Measurements from ENCODE around the gene SCMH1. TPM values are rescaled to one million over a fixed set of nuclear protein-coding genes. Genes with fewer than 3 reads are reported as not detected.
"Not testable (repeated sequence)": the region's sequence is repeated elsewhere in the genome, so short reads cannot be mapped to it uniquely, and the experiment has no call there.

The SCMH1 gene
- total RNA-seq, 4 donors from 2014 or later: 27.1 to 116 (median 52.9) TPM

DNA sequence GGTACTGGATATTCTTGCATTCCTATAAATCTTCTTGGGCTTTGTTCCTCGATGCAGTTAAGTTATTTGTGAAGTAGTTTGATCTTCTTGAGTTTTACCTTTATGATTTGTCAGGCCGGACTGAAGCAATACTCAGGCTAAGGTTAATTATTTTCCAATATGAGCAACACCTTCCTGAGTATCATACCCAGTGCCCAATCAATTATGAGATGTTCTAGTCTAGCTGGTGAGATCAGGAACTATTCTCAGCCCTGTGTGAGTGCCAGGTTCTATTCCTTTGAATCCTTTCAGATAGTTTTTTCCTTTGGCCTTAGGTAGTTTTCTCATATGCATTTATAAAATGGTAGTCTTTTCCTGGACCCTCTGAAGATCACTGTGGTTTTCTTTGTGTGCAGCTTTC, 92.5 kb downstream of the SCMH1 start:
- DNase-seq: no peak
- Histone ChIP-seq H3K36me3 (no peaks in the 10 kb centered on the region), H3K27me3 (no peaks in the 10 kb centered on the region), H3K9me3 (no peaks in the 10 kb centered on the region), H3K4me3 (no peak overlapping the region), H3K27ac (peak overlapping the region in 2 of 4 donors; percentile 29 to 37), H3K4me1 (peaks cover 0 to 35% (median 1%) of the 10 kb centered on the region in 4 donors)
- TF ChIP-seq CTCF (IDR thresholded peaks at IDR 0.05) (no peak), POLR2A (IDR thresholded peaks at IDR 0.05) (no peak)

GRCh38 chr1:41144285-41144684, 97.8 kb downstream of the SCMH1 start:
- H3K27ac ChIP-seq: no peak overlapping the region
- no peaks in the 10 kb centered on the region for H3K27me3 ChIP-seq
- no peak for TF ChIP-seq CTCF (IDR thresholded peaks at IDR 0.05)
- no peak for TF ChIP-seq POLR2A (IDR thresholded peaks at IDR 0.05)
- no peak for DNase-seq
- H3K36me3 ChIP-seq: peaks cover 0 to 17% (median 0%) of the 10 kb centered on the region in 3 donors
- peaks cover 0 to 5% (median 0%) of the 10 kb centered on the region in 4 donors for H3K9me3 ChIP-seq
- H3K4me1 ChIP-seq: no peaks in the 10 kb centered on the region
- H3K4me3 ChIP-seq: no peak overlapping the region

- no peak for TF ChIP-seq POLR2A (IDR thresholded peaks at IDR 0.05)
- TF ChIP-seq CTCF (IDR thresholded peaks at IDR 0.05): no peak
- Histone ChIP-seq H3K4me3 (no peak overlapping the region), H3K27me3 (no peaks in the 10 kb centered on the region), H3K9me3 (peaks cover 0 to 5% (median 0%) of the 10 kb centered on the region in 4 donors), H3K4me1 (no peaks in the 10 kb centered on the region), H3K27ac (no peak overlapping the region), H3K36me3 (peaks cover 0 to 17% (median 0%) of the 10 kb centered on the region in 3 donors)
- no peak for DNase-seq
These were observed 103.6 kb downstream of the SCMH1 start for GRCh38 chr1:41138549-41138948.

GRCh38 chr1:41135196-41135947, 106.7 kb downstream of the SCMH1 start:
- H3K36me3 ChIP-seq: peaks cover 0 to 1% (median 0%) of the 10 kb centered on the region in 3 donors
- no peak for DNase-seq
- H3K27ac ChIP-seq: no peak overlapping the region
- no peak overlapping the region for H3K4me3 ChIP-seq
- no peaks in the 10 kb centered on the region for H3K4me1 ChIP-seq
- H3K9me3 ChIP-seq: peaks cover 0 to 2% (median 0%) of the 10 kb centered on the region in 4 donors
- H3K27me3 ChIP-seq: no peaks in the 10 kb centered on the region
- TF ChIP-seq POLR2A (IDR thresholded peaks at IDR 0.05) (no peak), CTCF (IDR thresholded peaks at IDR 0.05) (no peak)

- not testable (repeated sequence) for H3K27me3 ChIP-seq, H3K27ac ChIP-seq, H3K4me3 ChIP-seq, DNase-seq, H3K4me1 ChIP-seq, H3K9me3 ChIP-seq, H3K36me3 ChIP-seq
These were observed 107.8 kb downstream of the SCMH1 start for GRCh38 chr1:41134325-41134724.

DNA sequence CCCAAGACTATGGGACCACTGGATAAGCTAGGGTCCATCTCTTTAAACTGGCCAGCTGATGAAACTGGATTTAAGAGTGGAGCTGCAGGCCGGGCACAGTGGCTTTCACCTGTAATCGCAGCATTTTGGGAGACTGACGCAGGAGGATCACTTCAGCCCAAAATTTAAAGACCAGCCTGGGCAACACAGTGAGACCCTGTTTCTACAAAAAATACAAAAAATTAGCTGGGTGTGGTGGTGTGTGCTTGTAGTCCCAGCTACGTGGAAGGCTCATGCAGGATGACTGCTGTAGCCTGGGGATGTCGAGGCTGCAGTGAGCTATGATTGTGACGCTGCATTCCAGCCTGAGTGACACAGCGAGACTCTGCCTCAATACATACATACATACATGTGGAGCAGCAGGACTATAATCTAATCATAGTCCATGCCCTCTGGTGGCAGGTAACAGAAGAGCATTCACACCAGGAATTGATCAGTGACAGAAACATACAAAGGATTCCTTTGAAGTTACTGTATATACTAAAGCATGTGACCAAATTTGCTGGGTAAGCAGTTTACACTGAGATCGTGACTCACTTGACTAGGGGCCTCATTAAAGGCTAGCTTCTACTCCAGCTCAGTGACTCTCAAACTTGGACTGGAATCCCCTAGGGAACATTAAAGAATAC, 119.1 kb downstream of the SCMH1 start:
- Histone ChIP-seq H3K27ac (no peak overlapping the region), H3K4me1 (peaks cover 0 to 3% (median 0%) of the 10 kb centered on the region in 4 donors), H3K36me3 (no peaks in the 10 kb centered on the region), H3K27me3 (no peaks in the 10 kb centered on the region), H3K4me3 (no peak overlapping the region), H3K9me3 (no peaks in the 10 kb centered on the region)
- TF ChIP-seq CTCF (IDR thresholded peaks at IDR 0.05) (peak in 4 of 6 experiments; percentile 47 to 81 (median 78)), POLR2A (IDR thresholded peaks at IDR 0.05) (no peak)
- DNase-seq: peak in 2 of 3 donors; percentile 43 to 68
